GM18861 (cell line): Measurements from ENCODE around the gene BABAM2.

Source experiments
- ATAC-seq: cut with Tn5 transposase; IDR thresholded peaks from one replicate; pipeline ENCODE4 v1.9.1; 2021; ENCODE audit not compliant: unreplicated experiment

BABAM2 gene

DNA sequence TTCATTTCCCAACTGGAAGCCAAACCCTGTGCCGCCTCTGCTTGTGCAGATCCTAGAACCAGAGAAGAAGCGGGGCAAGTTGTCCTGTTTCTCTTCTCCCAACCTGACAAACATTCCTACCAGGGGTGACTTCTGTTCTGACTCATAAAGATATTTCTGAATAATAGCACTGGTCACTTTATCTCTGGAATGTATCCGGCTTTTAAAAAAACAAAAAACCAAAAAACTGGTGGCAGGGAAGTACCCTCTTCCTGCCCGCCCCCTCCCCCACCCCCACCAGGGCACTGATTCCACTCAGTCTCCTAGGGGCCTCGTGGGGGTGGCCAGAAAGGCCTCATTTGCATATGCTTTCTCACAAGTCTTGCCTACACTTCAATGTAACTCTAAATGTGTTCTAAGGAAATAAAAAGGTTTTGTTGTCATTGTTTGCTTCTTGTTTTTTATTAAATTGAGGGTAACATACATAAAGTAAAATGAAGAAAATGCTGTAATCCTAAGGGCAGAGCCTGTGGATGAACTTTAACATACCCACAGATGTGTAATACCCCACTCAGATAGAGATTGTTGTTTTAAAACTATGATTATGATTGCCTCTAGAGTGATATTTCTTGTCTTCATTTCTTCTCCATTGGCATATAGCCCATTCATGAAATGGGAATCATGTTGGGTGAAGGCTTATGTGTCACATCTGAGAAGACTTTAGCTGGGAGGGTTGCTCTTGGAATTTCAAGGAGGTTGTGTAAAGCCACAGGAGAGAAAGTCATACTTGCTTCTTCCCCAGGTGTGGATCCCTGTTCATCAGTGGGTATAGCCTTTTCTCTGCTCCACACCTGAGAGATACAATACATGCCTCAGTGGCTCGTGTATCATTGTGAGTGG is 496.8 kb downstream of the BABAM2 start:
- no peak for ATAC-seq
